GM19099 (cell line): ENCODE data around the gene VCAN.

ENCODE experiments used
- POLR2A ChIP-seq: IDR thresholded peaks from 3 replicates; pipeline ENCODE4 v1.6.1; 2011; ENCODE audit warnings: low read depth; ENCODE audit not compliant: insufficient read length; ENCODE audit errors: extremely low read depth

VCAN gene

DNA sequence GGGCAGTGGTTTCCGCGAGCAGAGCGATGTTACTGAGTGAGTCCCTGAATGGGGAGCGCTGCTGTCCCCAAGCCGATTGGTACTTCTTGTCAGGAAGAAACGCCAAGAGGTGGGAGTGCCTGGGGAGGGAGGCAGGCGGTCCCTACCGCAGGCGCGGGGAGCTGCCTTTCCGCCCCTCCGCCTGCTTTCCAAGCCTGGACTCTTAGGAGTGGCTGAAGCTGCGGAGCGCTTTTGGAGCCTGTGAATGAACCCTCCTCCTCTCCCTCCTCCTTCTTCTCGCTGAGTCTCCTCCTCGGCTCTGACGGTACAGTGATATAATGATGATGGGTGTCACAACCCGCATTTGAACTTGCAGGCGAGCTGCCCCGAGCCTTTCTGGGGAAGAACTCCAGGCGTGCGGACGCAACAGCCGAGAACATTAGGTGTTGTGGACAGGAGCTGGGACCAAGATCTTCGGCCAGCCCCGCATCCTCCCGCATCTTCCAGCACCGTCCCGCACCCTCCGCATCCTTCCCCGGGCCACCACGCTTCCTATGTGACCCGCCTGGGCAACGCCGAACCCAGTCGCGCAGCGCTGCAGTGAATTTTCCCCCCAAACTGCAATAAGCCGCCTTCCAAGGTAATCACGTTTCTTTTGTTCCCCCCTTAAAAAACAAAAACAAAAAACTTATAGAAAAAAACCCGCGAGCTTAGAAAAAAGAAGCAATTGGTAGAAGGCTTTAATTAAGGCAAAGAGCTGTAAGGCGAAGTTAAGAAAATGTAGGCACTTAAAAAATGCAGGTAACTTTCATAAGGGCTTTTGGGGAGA is at the start of gene VCAN:
VCAN (plus strand) TSS at position 340 of the 808 bp plus-strand sequence. CDS start 11,775 bp downstream, outside the sequence.
- no peak for TF ChIP-seq POLR2A

DNA sequence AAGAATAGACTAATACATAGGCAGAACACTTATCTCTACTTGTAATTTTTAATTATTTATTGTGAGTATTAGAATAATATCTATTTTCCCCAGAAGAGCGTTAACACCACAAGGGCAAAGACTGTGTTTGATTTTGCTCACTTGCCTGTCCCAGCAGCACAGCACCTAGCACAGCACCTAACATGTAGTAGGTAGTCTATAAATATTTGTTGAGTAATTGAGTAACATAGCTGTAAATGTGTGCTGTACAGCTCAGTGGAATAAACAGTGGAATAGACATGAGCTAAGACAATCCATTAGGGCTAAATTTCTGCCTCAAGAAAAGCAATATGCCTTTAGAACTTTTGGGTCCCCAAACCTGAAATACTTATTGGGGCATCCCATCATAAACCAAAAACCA is 49.3 kb upstream of the VCAN start:
- no peak for TF ChIP-seq POLR2A

DNA sequence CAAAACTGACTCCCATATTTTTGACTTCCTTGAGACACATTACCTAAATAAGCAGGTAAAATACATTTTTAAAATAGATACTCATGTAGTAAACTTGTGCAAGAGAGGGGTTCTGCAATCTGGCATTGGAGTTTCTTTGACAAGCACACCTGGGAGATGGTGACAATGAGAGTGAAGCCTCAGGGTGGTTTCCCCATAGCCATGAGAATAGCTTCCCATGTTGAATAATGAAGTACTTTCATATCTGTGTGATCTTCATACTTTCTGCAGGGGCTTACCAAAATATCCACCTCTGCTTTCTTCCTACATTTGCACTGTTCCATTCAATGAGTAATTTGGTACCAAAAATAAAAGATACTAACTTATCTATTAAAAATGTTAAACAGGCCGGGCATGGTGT is 44.7 kb upstream of the VCAN start:
- no peak for TF ChIP-seq POLR2A

DNA sequence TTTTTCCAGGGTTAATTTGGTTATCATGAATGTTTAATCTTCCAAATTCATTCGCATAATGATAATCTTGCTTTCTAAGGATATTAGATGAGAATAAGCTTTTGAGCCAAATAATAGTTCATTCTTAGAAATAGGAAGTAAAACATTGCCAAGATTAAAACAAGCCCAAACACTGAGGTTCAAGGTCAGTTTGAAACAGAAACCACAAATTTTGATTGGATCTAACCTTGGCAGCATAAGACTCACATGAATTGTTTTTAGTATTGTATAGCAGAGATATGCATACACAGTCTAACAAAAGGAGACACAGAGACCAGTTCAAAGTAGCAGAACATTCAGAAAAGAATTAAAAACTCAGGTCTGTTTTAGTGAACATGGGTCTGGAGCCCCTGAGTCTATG is 43.4 kb upstream of the VCAN start:
- TF ChIP-seq POLR2A, result no peak

DNA sequence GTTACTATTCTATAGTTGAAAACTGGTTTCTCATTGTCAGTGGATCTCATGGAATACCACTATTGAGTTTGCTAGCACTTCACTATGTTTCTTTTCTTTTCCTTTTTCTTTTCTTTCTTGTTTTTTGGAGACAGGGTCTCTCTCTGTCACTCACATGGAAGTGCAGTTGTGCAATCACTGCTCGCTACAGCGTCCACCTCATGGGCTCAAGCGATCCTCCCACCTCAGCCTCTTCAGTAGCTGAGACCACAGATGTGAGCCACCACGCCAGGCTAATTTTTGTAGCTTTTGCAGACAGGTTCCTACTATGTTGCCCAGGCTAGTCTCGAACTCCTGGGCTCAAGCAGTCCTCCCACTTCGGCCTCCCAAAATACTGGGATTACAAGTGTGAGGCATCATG is 42.7 kb upstream of the VCAN start:
- TF ChIP-seq POLR2A, result no peak

DNA sequence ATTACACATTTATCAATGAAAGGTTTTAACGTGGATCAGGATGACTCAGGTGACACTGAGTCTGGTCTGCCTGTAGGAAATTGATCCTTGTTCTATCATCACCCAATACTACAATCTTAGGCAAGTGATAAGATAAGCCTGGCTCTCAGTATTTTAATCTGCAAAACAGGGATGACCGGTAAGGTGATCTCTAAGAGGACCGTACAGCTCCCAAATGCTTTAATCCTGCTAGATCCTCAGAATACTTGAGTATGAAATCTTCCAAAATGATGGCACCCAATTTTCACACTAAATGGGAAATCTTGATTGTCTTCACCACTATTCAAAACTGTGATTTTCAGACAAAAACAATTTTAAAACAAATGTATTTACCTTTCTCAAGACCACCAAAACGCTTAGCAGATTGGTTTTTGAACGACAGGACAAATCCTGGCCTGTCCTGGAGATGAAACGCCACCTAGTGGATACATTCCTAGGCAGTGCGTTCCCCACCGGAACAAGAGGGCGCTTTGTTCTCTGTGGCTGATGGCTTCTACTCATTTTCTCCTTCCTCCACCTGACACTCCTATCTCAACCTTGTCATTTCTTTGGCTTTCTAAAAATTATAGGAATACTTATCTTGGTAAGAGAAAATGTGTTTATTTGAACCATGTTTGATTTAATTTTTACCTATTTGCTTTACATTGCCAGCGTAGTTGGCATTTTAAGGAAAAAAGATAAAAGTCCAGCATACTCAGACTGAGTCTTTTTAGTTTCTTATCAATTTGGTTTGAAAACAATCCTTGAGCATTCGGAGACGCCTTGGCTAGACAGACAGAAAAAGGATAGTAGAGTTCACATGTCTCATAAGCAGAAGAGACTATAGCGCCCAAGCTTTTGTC is 41.2 kb upstream of the VCAN start:
- no peak for TF ChIP-seq POLR2A

DNA sequence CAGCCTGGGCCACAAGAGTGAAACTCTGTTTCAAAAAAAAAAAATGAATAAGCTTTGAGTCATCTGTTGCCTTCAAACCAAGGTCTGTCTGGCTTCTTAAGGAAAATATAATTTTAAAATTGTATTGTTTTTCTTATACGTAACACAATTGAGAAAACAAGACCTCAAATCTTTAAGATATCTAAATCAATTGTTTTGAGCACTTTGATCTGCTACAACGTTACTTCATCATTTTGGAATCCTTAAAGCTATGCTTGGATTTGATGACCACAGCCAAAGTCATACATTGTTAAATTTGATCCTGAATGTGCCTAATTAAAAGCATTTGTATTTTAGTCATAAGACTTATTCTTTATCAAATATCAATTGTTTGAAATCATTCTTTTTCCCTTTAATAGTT is 37.7 kb upstream of the VCAN start:
- no peak for TF ChIP-seq POLR2A

DNA sequence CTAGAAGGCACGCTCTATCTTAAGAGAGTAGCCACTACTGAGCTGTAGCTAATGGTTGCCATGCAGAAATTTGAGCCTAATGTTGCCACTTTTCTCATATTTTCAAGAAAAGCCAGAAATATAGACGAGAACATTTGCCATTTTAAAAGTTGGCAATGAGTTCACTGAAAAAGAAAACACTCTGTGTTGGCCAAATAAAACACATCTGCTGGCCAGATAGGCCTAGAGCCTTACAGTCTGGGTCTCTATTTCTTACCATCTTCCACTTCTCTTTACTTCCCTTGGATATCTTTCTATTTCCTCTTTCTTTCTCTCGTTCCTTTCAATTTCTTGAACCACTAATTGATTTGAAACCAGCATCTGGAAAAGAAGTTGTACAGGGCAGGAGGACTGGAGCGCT is 36.6 kb upstream of the VCAN start:
- no peak for TF ChIP-seq POLR2A

DNA sequence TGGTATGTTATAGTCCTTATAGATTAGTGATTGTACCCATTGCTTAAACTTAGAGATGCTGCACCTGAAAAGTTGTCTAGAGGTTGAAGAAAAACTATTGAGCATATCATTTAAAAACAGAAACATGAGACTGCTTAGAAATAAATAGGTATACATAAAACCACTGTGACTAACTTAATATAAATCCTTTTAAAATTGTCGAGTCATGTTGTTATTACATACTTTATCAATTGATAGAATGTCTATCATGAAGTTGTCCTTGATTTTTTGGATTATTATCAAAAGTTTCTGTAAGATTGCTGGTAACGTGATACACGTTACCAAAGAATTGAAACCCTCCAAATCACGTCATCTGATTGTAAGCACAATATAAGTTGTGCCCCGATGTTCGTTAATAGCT is 35.3 kb upstream of the VCAN start:
- TF ChIP-seq POLR2A, result no peak

DNA sequence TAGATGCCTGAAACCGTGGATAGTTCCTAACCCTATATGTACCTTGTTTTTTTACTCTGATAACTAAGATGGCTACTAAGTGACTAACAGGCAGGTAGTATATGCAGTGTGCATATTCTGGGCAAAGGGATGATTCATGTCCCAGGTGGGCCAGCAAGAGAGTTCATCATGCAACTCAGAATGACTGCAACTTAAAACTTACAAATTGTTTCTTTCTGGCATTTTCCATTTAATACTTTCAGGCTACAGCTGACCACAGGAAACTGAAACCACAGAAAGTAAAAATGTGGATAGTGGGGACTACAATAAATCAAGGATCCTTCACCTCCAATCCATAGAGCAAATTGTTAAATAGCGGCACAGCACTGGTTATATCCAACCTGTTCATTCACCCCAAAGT is 30.7 kb upstream of the VCAN start:
- TF ChIP-seq POLR2A, result no peak

DNA sequence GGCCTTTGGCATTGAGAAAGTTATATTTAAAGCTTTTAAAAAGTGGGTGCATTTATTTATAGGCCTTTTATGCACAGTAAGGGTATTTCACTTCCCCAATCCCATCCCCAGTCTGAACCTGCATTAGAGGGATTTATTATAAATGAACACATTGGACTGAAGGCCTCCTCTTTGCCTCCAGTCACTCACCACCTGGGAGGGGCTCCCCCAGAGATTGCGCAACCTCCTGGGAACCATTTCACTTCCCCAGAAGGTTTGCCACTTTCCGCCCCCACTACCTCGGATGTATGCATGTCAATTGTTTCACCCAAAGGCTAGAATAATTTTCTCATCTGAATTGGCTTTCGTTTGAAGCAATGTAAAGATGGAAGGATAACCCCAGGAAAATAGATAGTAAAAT is 29.8 kb upstream of the VCAN start:
- TF ChIP-seq POLR2A, result no peak

DNA sequence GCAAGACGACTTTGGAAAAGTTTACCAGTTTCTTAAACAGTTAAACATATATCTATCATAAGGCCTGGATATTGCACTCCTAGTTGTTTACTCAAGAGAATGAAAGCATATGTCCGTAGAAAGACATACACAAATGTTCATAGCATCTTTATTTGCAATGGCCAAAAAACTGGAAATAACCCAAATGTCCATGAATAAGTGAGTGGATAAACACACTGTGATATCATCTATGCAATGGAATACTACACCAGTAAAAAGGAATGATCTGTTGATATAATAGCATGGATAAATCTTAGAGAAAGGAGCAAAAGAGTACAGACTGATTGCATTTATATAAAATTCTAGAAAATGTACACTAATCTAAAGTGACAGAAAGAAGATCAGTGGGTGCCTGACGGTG is 28.0 kb upstream of the VCAN start:
- no peak for TF ChIP-seq POLR2A

DNA sequence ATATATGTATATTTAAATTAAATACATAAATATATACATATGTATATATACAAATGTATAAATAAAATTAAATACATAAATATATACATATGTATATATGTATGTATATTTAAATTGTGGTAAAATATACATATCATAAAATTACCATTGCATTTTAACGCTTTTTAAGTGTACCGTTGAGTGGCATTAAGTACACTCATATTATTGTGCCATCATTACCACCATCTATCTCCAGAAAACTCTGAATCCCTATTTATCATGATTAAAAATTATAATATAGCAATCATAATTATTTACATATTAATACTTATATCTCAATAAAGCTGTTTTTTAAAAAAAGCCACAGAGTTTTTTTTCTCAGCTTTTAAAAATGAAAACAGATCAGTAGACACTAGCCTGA is 27.1 kb upstream of the VCAN start:
- TF ChIP-seq POLR2A, result no peak

DNA sequence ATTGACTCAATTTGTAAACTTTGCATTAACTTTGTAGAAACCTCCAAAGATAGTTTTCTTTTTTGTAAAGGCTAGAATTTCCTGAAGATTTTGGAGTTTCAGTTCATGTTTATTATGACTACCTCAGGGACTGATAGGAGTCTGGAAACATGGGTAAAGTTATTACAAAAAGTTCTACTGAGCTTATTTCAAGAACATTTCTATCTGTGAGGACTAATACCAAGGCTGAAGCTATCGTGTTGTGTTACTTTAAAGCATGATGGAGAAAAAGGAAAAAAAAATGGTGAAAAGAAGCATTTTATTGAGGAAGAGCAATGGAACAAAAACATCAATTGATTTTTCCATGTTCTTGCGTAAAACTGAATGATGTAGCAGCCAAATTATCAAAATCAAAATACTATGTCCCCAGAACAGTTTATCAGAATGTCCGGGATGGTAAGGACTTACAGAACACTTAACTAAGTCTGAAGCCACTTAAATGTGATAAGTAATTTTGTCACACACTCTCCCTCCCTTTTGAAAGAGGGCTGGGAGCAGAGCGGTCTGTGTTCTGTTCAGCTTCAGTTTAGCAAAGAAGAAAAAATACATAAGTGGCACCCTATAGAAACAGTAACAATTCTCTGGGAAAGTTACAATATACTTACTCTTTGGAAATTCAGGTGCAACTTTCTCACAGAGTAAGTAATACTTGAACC is 25.1 kb upstream of the VCAN start:
- TF ChIP-seq POLR2A, result no peak

DNA sequence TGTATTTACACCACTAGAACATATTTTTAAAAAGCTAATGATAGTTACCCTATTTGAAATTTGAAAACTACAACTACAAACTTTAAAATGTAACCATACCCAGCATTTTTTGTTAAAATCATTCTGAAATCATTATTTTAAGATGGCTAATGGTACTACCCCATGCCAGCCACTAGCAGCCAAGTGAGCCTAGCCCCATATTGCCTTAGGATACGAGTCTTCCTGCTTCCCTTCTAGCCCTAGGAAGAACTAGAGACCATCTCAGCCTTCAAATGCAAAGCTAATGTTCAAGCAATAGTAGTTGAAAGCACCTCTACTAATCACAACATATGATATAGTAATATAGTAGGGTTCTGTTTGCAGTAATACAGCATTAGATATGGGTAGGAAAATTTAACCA is 24.0 kb upstream of the VCAN start:
- no peak for TF ChIP-seq POLR2A
